GM12878 (cell line): Measurements from ENCODE around the gene CBFA2T3. TPM values are rescaled to one million over a fixed set of nuclear protein-coding genes. Genes with fewer than 3 reads are reported as not detected.

Experiments
- ATAC-seq: fragments of 200-7000 bp; cut with Tn5 transposase; 3 replicates; pipeline ENCODE4 v1.9.1; 2020; ENCODE audit warnings: mild to moderate bottlenecking, moderate library complexity
- BruUV-seq: library from RNA; stranded (reverse); fragments of 400-500 nt; replicated peaks from 2 replicates; lab custom pipeline; 2021; lab: Mats Ljungman, UMichigan
- CTCF ChIA-PET: fragments of 300-600 bp; sonication (Branson Sonifier 250); formaldehyde crosslinking; extraction: SDS; loops from one replicate; lab custom pipeline; 2021; ENCODE audit warnings: inconsistent platforms; lab: Yijun Ruan, JAX
- POLR2A ChIA-PET: fragments of 350-600 bp; formaldehyde crosslinking; extraction: SDS; loops from one replicate; lab custom pipeline; 2021; ENCODE audit warnings: inconsistent platforms; lab: Charles Lee
- RAD21 ChIA-PET: fragments of 300-600 bp; sonication (Branson Sonifier 250); formaldehyde crosslinking; loops from one replicate; lab custom pipeline; 2023; ENCODE audit warnings: antibody characterized with exemption; ENCODE audit not compliant: unreplicated experiment; lab: Charles Lee
- SMC1A ChIA-PET: fragments of 300-600 bp; sonication (Branson Sonifier 250); formaldehyde crosslinking; loops from one replicate; lab custom pipeline; 2023; ENCODE audit not compliant: unreplicated experiment, uncharacterized antibody; lab: Charles Lee
- DNase-seq: peaks from one replicate; pipeline ENCODE4 v3.0.0-alpha.2; 2011; ENCODE audit warnings: low read depth, low spot score
- FAIRE-seq: peaks from 3 replicates; lab custom pipeline; 2011; peaks lifted over from hg19 to GRCh38; lab: Jason Lieb, UNC
- H2AFZ ChIP-seq: 2 replicates; pipeline ENCODE4 v1.6.0; 2011; ENCODE audit warnings: low read depth, low read length, control low read depth; ENCODE audit not compliant: control insufficient read depth
- H3K27ac ChIP-seq: 2 replicates; pipeline ENCODE4 v1.5.1; 2011; ENCODE audit warnings: control low read depth; ENCODE audit not compliant: control insufficient read depth, insufficient read depth
- H3K27me3 ChIP-seq, 2 experiments: replicated peaks in 1 of 2; 2 replicates each; pipeline versions ENCODE4 v1.6.0 to v1.6.1; 2011; ENCODE audit warnings: low read length in 1 of 2; ENCODE audit not compliant: control insufficient read depth in 2 of 2, insufficient read depth in 2 of 2
- H3K36me3 ChIP-seq, 2 experiments: 2 replicates each; pipeline ENCODE4 v1.5.1; 2011; ENCODE audit warnings: low read length in 1 of 2; ENCODE audit not compliant: control insufficient read depth in 2 of 2, insufficient read depth in 2 of 2
- H3K4me1 ChIP-seq: 2 replicates; pipeline ENCODE4 v1.6.1; 2011; ENCODE audit warnings: mild to moderate bottlenecking, low read length, moderate library complexity, mixed read lengths; ENCODE audit not compliant: control insufficient read depth, insufficient read depth
- H3K4me2 ChIP-seq: 2 replicates; pipeline ENCODE4 v1.6.0; 2011; ENCODE audit warnings: control low read depth; ENCODE audit not compliant: control insufficient read depth, insufficient read depth
- H3K4me3 ChIP-seq: fragments of 200-600 bp; sonication (generic); 2 replicates; pipeline ENCODE4 v1.5.1; 2016
- H3K79me2 ChIP-seq: 2 replicates; pipeline ENCODE4 v1.6.0; 2011; ENCODE audit warnings: low read length; ENCODE audit not compliant: control insufficient read depth, insufficient read depth
- H3K9ac ChIP-seq: 2 replicates; pipeline ENCODE4 v1.8.0; 2011; ENCODE audit warnings: low read length, control low read depth, mixed read lengths; ENCODE audit not compliant: control insufficient read depth, insufficient read depth
- H3K9me3 ChIP-seq: replicated peaks from 3 replicates; pipeline ENCODE4 v1.5.1; 2011; ENCODE audit warnings: mild to moderate bottlenecking, low read length; ENCODE audit not compliant: control insufficient read depth, insufficient read depth
- H4K20me1 ChIP-seq: 2 replicates; pipeline ENCODE4 v1.6.0; 2011; ENCODE audit not compliant: control insufficient read depth, insufficient read depth
- ATF7 ChIP-seq: fragments of 450-650 bp; IDR thresholded peaks from 2 replicates; pipeline ENCODE4 v1.6.1; 2016; ENCODE audit warnings: low read depth, mild to moderate bottlenecking
- BACH1 ChIP-seq: fragments of 450-650 bp; IDR thresholded peaks from 2 replicates; pipeline ENCODE4 v1.6.1; 2017; ENCODE audit warnings: mild to moderate bottlenecking, borderline replicate concordance
- BMI1 ChIP-seq: fragments of 450-650 bp; IDR thresholded peaks from 2 replicates; pipeline ENCODE4 v1.6.1; 2016; ENCODE audit warnings: mild to moderate bottlenecking, moderate library complexity, borderline replicate concordance
- DPF2 ChIP-seq: fragments of 450-650 bp; IDR thresholded peaks from 2 replicates; pipeline ENCODE4 v1.6.1; 2017; ENCODE audit warnings: mild to moderate bottlenecking
- E2F8 ChIP-seq: fragments of 450-650 bp; IDR thresholded peaks from 2 replicates; pipeline ENCODE4 v1.6.1; 2018; ENCODE audit warnings: mild to moderate bottlenecking, low read depth, moderate library complexity; ENCODE audit not compliant: partially characterized antibody
- FOXK2 ChIP-seq: fragments of 450-650 bp; IDR thresholded peaks from 2 replicates; pipeline ENCODE4 v1.6.1; 2017; ENCODE audit warnings: mild to moderate bottlenecking, moderate library complexity
- HDGF ChIP-seq: fragments of 450-650 bp; IDR thresholded peaks from 2 replicates; pipeline ENCODE4 v1.6.1; 2016; ENCODE audit warnings: antibody characterized with exemption
- IRF4 ChIP-seq: IDR thresholded peaks from 2 replicates; pipeline ENCODE4 v1.6.1; 2011; ENCODE audit warnings: low read depth, low read length
- MEF2B ChIP-seq: fragments of 450-650 bp; IDR thresholded peaks from 2 replicates; pipeline ENCODE4 v1.6.1; 2018; ENCODE audit warnings: mild to moderate bottlenecking, moderate library complexity; ENCODE audit not compliant: partially characterized antibody, poor library complexity, severe bottlenecking
- PAX8 ChIP-seq: fragments of 450-650 bp; IDR thresholded peaks from 2 replicates; pipeline ENCODE4 v1.6.1; 2017; ENCODE audit warnings: mild to moderate bottlenecking, moderate library complexity
- PBX3 ChIP-seq: IDR thresholded peaks from 2 replicates; pipeline ENCODE4 v1.6.1; 2011; ENCODE audit warnings: mild to moderate bottlenecking, low read depth, low read length, moderate library complexity; ENCODE audit not compliant: insufficient replicate concordance
- RUNX3 ChIP-seq: IDR thresholded peaks from 2 replicates; pipeline ENCODE4 v1.6.1; 2012; ENCODE audit warnings: low read length, inconsistent platforms
- SMAD1 ChIP-seq: fragments of 450-650 bp; IDR thresholded peaks from 2 replicates; pipeline ENCODE4 v1.6.1; 2018; ENCODE audit warnings: mild to moderate bottlenecking, low read depth; ENCODE audit not compliant: partially characterized antibody
- TCF12 ChIP-seq: IDR thresholded peaks from 2 replicates; pipeline ENCODE4 v1.6.1; 2011; ENCODE audit warnings: low read depth, mild to moderate bottlenecking, low read length
- ZBTB11 ChIP-seq: fragments of 450-650 bp; formaldehyde crosslinking; IDR thresholded peaks from 2 replicates; pipeline ENCODE4 v1.5.0; 2022; ENCODE audit warnings: mild to moderate bottlenecking, missing genetic modification characterization
- WGBS: methylation state at CpG from one replicate; pipeline ENCODE4 v1.1.6; 2016; ENCODE audit warnings: low lambda C conversion rate; ENCODE audit not compliant: insufficient replicate concordance, insufficient coverage; ENCODE audit errors: missing lambda C conversion rate; 5-methylcytosine and 5-hydroxymethylcytosine counted together
- in situ Hi-C: fragments of 300-500 bp; cut with MboI; formaldehyde crosslinking; loops from 9 replicates; pipeline ENCODE4 v1.14.3; 2018; ENCODE audit warnings: mixed read lengths
- intact Hi-C: fragments of 100-400 bp; cut with micrococcal nuclease; formaldehyde crosslinking; loops from one replicate; pipeline ENCODE4 v1.14.2; 2022; ENCODE audit not compliant: unreplicated experiment
- polyA plus RNA-seq, 11 experiments: library from polyadenylated mRNA; depleted of rRNA in 4 of 11; unstranded in 6 of 11; stranded (reverse) in 5 of 11; fragments of >200 nt; fragmentation: Nextera tagmentation in 4 of 11; fragmentation: Illumina TruSeq in 1 of 11; extraction: Ambion mirVana in 4 of 11; extraction: Trizol in 1 of 11; gene quantifications; 1 replicate in 1 of 11; 2 replicates in 10 of 11; pipeline versions ENCODE4 v1.2.1 to v1.2.3, GENCODE V29; 2011 to 2016; ENCODE audit warnings: inconsistent platforms in 2 of 11, missing spikeins in 2 of 11, low read depth in 1 of 11
- total RNA-seq, 4 experiments: library from RNA; depleted of rRNA in 3 of 4; stranded (reverse); fragments of >200 nt in 3 of 4; fragmentation: Illumina TruSeq in 1 of 4; extraction: Trizol in 1 of 4; gene quantifications; 2 replicates each; pipeline versions ENCODE4 v1.2.1 to v1.2.3, GENCODE V29; 2013 to 2021

The CBFA2T3 gene
- total and polyA plus RNA-seq, 10 of the 15 experiments (the other 5 are each of a cell fraction or from before 2014, with no cell fraction given) = 0.69 to 42.6 (median 4.5) TPM

GRCh38 chr16:89020068-89020924, 43.3 kb upstream of the CBFA2T3 start:
- RAD21 ChIA-PET = interaction anchor here (0.6 to 1.5 kb wide), 8 partner anchors 35 to 77 kb away, joined by 3 to 7 read pairs (median 4); no protein-coding TSS in a partner anchor
- 55% methylated on average over 21 of the region's 21 CpGs for WGBS
- peak; percentile 84 for FAIRE-seq
- peak; percentile 59 for DNase-seq
- Histone ChIP-seq H3K4me1 (peaks cover 8% of the 10 kb centered on the region), H3K9me3 (peaks cover 2% of the 10 kb centered on the region; the same call in 1 of the 3 replicates), H3K4me3 (no peak overlapping the region), H3K27ac (no peak overlapping the region), H3K79me2 (no peaks in the 10 kb centered on the region), H3K4me2 (peak overlapping the region; percentile 59), H4K20me1 (no peaks in the 10 kb centered on the region), H3K36me3 (no peaks in the 10 kb centered on the region), H2AFZ (no peak overlapping the region; the same call in 1 of the 2 replicates), H3K9ac (no peak overlapping the region), H3K27me3 (peaks cover 0 to 4% of the 10 kb centered on the region in 2 experiments; a peak in 2 of 4 replicates)
- CTCF ChIA-PET = interaction anchor here (0.5 to 1.7 kb wide), 2 partner anchors 52 to 566 kb away, joined by 4 to 5 read pairs; no protein-coding TSS in a partner anchor
- ATAC-seq = peak; percentile 96
- in situ Hi-C loops (no loop called here), intact Hi-C loops (no loop called here)
- POLR2A ChIA-PET = interaction anchor here (0.6 to 1.7 kb wide), 7 partner anchors 12 to 52 kb away, joined by 3 to 6 read pairs (median 5); no protein-coding TSS in a partner anchor
- no TSS peak for BruUV-seq
- SMC1A ChIA-PET = interaction anchor here (0.5 to 1.7 kb wide), 10 partner anchors 11 to 147 kb away, joined by 3 to 7 read pairs (median 3); partner anchors contain the start of gene CBFA2T3
- peak; percentile 35; the same call in 1 of the 2 replicates for TF ChIP-seq FOXK2
- TF ChIP-seq DPF2 = peak; percentile 93
- no peak for TF ChIP-seq E2F8
- TF ChIP-seq IRF4 = peak; percentile 90
- TF ChIP-seq TCF12 = 0 out of 2 replicates have a peak, but pooled peaks have one; percentile 43
- peak; percentile 83 for TF ChIP-seq ATF7
- 0 out of 2 replicates have a peak, but pooled peaks have one; percentile 44 for TF ChIP-seq HDGF
- peak; percentile 97; the same call in 1 of the 2 replicates for TF ChIP-seq BACH1
- TF ChIP-seq PBX3 = no peak
- TF ChIP-seq PAX8 = no peak
- TF ChIP-seq RUNX3 = peak; percentile 64
- TF ChIP-seq BMI1 = peak; percentile 64; the same call in 1 of the 2 replicates
- peak; percentile 84 for TF ChIP-seq MEF2B
- peak; percentile 67 for TF ChIP-seq SMAD1
- TF ChIP-seq ZBTB11 = no peak
